WERI-Rb-1 (cell line): ENCODE results near the gene AATK.

Experiments used
- DNase-seq: peaks from one replicate; pipeline ENCODE4 v3.0.0-alpha.2; 2020
- H3K27ac ChIP-seq: fragments of 250-450 bp; sonication (Bioruptor Pico); 2 replicates; pipeline ENCODE4 v1.5.1; 2020; ENCODE audit warnings: mild to moderate bottlenecking, moderate library complexity
- H3K27me3 ChIP-seq: fragments of 250-450 bp; sonication (Bioruptor Pico); 2 replicates; pipeline ENCODE4 v1.5.1; 2021; ENCODE audit warnings: mild to moderate bottlenecking, low read depth, moderate library complexity; ENCODE audit not compliant: insufficient read depth, severe bottlenecking
- H3K36me3 ChIP-seq: fragments of 250-450 bp; sonication (Bioruptor Pico); 2 replicates; pipeline ENCODE4 v1.5.1; 2020; ENCODE audit warnings: mild to moderate bottlenecking, moderate library complexity
- H3K4me3 ChIP-seq: 2 replicates; pipeline ENCODE4 v1.5.1; 2011; ENCODE audit warnings: low read depth, mild to moderate bottlenecking, control low read depth, low read length
- H3K9me3 ChIP-seq: fragments of 250-450 bp; sonication (Bioruptor Pico); 2 replicates; pipeline ENCODE4 v1.5.1; 2021; ENCODE audit warnings: mild to moderate bottlenecking, moderate library complexity; ENCODE audit not compliant: severe bottlenecking
- CTCF ChIP-seq: IDR thresholded peaks from 2 replicates; pipeline ENCODE4 v1.5.1; 2011; ENCODE audit warnings: low read depth, mild to moderate bottlenecking, control low read depth, inconsistent platforms, low read length

AATK gene

GRCh38 chr17:81129289-81129688, 36.7 kb downstream of the AATK start:
- TF ChIP-seq CTCF: peak; percentile 69
- no peaks in the 10 kb centered on the region for H3K9me3 ChIP-seq
- no peak for DNase-seq
- H3K27me3 ChIP-seq: no peaks in the 10 kb centered on the region
- H3K27ac ChIP-seq: no peak overlapping the region; the same call in 1 of the 2 replicates
- H3K36me3 ChIP-seq: peaks cover 5% of the 10 kb centered on the region
- H3K4me3 ChIP-seq: no peak overlapping the region

- no peak overlapping the region for H3K27ac ChIP-seq
- DNase-seq: no peak
- no peak for TF ChIP-seq CTCF
- H3K27me3 ChIP-seq: no peaks in the 10 kb centered on the region
- peaks cover 7% of the 10 kb centered on the region for H3K36me3 ChIP-seq
- H3K4me3 ChIP-seq: no peak overlapping the region
- no peaks in the 10 kb centered on the region for H3K9me3 ChIP-seq
These were observed 37.2 kb downstream of the AATK start for GRCh38 chr17:81128774-81129173.

DNA sequence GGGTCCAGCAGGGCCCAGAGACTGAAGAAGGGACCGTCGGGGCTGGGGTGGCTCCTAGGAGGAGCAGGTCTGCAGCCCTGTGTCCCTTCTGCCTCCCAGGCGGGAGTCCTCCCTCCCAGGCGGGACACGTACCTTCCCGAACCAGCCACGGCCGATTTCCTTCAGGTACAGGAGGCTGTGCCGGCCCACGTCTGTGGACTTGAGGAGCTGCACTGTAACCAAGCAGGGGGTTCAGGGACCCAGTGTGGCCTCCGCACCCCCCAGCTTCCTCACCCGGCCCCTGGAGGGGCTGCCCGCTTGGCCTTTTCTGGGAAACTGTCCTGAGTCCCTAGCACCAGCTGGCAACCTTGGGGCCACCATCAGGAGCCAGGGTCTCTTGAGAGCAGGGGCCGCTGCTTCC, 37.7 kb downstream of the AATK start:
- H3K27me3 ChIP-seq: no peaks in the 10 kb centered on the region
- H3K4me3 ChIP-seq: no peak overlapping the region
- TF ChIP-seq CTCF: no peak
- no peak for DNase-seq
- peaks cover 7% of the 10 kb centered on the region for H3K36me3 ChIP-seq
- no peaks in the 10 kb centered on the region for H3K9me3 ChIP-seq
- H3K27ac ChIP-seq: no peak overlapping the region

GRCh38 chr17:81127526-81128177, 38.4 kb downstream of the AATK start:
- Histone ChIP-seq H3K4me3 (no peak overlapping the region), H3K27ac (no peak overlapping the region), H3K9me3 (no peaks in the 10 kb centered on the region), H3K36me3 (peaks cover 10% of the 10 kb centered on the region), H3K27me3 (no peaks in the 10 kb centered on the region)
- TF ChIP-seq CTCF: no peak
- DNase-seq: no peak

GRCh38 chr17:81127133-81127455, 38.9 kb downstream of the AATK start:
- no peak for TF ChIP-seq CTCF
- Histone ChIP-seq H3K4me3 (no peak overlapping the region), H3K27ac (no peak overlapping the region), H3K36me3 (peaks cover 11% of the 10 kb centered on the region), H3K9me3 (no peaks in the 10 kb centered on the region), H3K27me3 (no peaks in the 10 kb centered on the region)
- no peak for DNase-seq
